Neural crest cell (in vitro differentiated cells): ENCODE data around the gene ACSF3. TPM values are rescaled to one million over a fixed set of nuclear protein-coding genes. Genes with fewer than 3 reads are reported as not detected.

Experiments used
- DNase-seq: peaks from one replicate; pipeline ENCODE4 v3.0.0; 2021; ENCODE audit warnings: low read depth, mixed read lengths, low spot score
- H3K27ac Mint-ChIP-seq: one replicate; pipeline ENCODE4 v1.8.0; 2021; ENCODE audit warnings: mild to moderate bottlenecking, mixed read lengths; ENCODE audit not compliant: unreplicated experiment
- H3K27me3 Mint-ChIP-seq: 2 replicates; pipeline ENCODE4 v1.8.0; 2021; ENCODE audit warnings: low read depth, mild to moderate bottlenecking, mixed read lengths
- H3K36me3 Mint-ChIP-seq: 2 replicates; pipeline ENCODE4 v1.8.0; 2021; ENCODE audit warnings: low read depth, mild to moderate bottlenecking, mixed read lengths
- H3K4me1 Mint-ChIP-seq: 2 replicates; pipeline ENCODE4 v1.8.0; 2021; ENCODE audit warnings: mixed read lengths
- H3K4me3 Mint-ChIP-seq: one replicate; pipeline ENCODE4 v1.8.0; 2021; ENCODE audit warnings: mild to moderate bottlenecking, mixed read lengths
- H3K9me3 Mint-ChIP-seq: 2 replicates; pipeline ENCODE4 v1.8.0; 2021; ENCODE audit warnings: mixed read lengths
- CTCF ChIP-seq: fragments of 200-600 bp; sonication (generic); conservative IDR thresholded peaks from 2 replicates; pipeline ENCODE4 v1.5.0; 2021; ENCODE audit warnings: antibody characterized with exemption, mild to moderate bottlenecking
- total RNA-seq: library from RNA; stranded (reverse); gene quantifications from 2 replicates; pipeline ENCODE4 v1.2.1, GENCODE V29; 2021

ACSF3 gene
- total RNA-seq, 1 donor from 2014 or later = 31.0 TPM

DNA sequence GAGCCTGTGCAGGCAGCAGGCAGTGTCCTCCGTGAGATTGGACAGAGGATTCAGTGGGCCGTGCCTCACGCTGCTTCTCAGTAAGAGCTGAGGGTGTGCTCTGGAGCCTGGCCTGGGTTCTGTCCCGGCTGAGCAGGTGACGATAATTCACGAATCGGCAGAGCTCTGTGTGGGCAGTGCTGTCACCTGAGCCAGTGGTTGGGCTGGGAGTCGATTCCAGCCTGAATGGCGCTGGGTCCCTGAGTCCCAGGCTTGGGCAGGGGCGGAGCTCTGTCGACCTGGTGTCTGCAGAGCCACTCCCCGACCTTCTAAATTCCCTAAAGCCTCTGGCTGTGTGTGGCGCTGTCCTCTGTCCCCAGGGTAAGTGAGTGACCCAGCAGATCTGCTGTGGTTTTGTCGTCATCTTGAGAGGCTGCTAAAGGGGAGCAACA, 8.4 kb downstream of the ACSF3 start:
- no peaks in the 10 kb centered on the region for H3K27me3 Mint-ChIP-seq
- peaks cover 17% of the 10 kb centered on the region for H3K4me1 Mint-ChIP-seq

DNA sequence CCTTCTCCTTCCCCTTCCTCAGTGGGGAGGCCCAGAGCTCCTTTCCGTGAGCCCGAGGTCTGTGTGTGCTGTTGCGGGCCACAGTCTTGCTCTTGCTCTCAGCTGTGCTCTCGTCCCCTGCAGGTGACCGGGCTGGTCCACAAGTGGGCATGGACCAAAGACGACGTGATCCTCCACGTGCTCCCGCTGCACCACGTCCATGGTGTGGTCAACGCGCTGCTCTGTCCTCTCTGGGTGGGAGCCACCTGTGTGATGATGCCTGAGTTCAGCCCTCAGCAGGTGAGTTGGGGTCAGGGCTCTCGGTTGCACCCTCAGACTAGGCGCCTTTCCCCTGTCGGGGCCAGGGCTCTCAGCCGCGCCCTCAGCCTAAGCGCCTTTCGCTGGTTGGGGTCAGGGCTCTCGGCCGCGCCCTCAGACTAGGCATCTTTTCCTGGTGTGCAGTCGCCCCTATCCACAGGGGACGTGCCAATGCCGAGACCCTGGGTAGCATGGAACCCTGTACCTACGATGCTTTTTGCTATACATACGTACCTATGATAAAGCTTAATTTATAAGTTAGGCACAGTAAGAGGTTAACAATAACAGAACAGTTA, 8.9 kb downstream of the ACSF3 start:
- no peaks in the 10 kb centered on the region for H3K27me3 Mint-ChIP-seq
- no peak for DNase-seq
- no peak overlapping the region for H3K4me3 Mint-ChIP-seq
- H3K36me3 Mint-ChIP-seq = peaks cover 4% of the 10 kb centered on the region
- no peak overlapping the region for H3K27ac Mint-ChIP-seq
- no peaks in the 10 kb centered on the region for H3K9me3 Mint-ChIP-seq
- no peak for TF ChIP-seq CTCF
- peaks cover 12% of the 10 kb centered on the region for H3K4me1 Mint-ChIP-seq

More for the DNA sequence above, 8.4 kb downstream of the ACSF3 start:
- TF ChIP-seq CTCF = no peak
- H3K4me3 Mint-ChIP-seq = no peak overlapping the region
- no peak overlapping the region for H3K27ac Mint-ChIP-seq
- DNase-seq = no peak
- H3K9me3 Mint-ChIP-seq = no peaks in the 10 kb centered on the region
- no peaks in the 10 kb centered on the region for H3K36me3 Mint-ChIP-seq

GRCh38 chr16:89103156-89103555, 9.5 kb downstream of the ACSF3 start:
- Mint-ChIP-seq H3K27ac (no peak overlapping the region), H3K9me3 (no peaks in the 10 kb centered on the region), H3K4me1 (peaks cover 6% of the 10 kb centered on the region)

DNA sequence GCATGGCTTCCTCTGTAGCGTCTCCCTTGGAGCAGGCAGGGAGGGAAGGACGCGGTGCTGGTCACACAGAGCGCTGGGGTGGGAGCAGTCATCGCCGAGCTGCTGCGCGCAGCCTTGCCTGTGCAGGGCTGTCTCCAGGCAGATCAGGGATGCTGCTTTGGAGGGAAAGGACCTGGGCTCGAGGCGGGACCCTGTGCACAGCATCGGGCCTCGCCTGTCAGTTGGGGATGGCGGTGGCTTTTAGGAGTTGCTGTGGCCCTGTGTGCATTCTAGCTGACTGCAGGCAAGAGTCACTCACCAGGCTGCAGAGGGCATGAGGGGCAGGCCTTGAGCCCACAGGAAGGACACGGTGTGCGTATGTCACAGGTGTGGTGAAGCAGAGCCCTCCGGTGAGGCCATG, 10.1 kb downstream of the ACSF3 start:
- Mint-ChIP-seq H3K27ac (no peak overlapping the region), H3K27me3 (no peaks in the 10 kb centered on the region), H3K4me3 (no peak overlapping the region), H3K4me1 (peaks cover under 1% of the 10 kb centered on the region), H3K9me3 (no peaks in the 10 kb centered on the region), H3K36me3 (peaks cover 7% of the 10 kb centered on the region)
- TF ChIP-seq CTCF = no peak
- no peak for DNase-seq

More at GRCh38 chr16:89103156-89103555, 9.5 kb downstream of the ACSF3 start:
- peaks cover 7% of the 10 kb centered on the region for H3K36me3 Mint-ChIP-seq
- no peak for DNase-seq
- no peak for TF ChIP-seq CTCF
- no peak overlapping the region for H3K4me3 Mint-ChIP-seq
- H3K27me3 Mint-ChIP-seq = no peaks in the 10 kb centered on the region

- Mint-ChIP-seq H3K36me3 (peaks cover 7% of the 10 kb centered on the region), H3K27ac (peak overlapping the region; percentile 19), H3K9me3 (no peaks in the 10 kb centered on the region), H3K4me3 (no peak overlapping the region), H3K4me1 (no peaks in the 10 kb centered on the region), H3K27me3 (no peaks in the 10 kb centered on the region)
- DNase-seq = no peak
- TF ChIP-seq CTCF = no peak
Measured at GRCh38 chr16:89104303-89104702, 10.7 kb downstream of the ACSF3 start.
